ENCODE data around the gene RAMP2.

RAMP2 gene

GRCh38 chr17:42796066-42796758 is 35.2 kb downstream of the RAMP2 start:
- DNase-seq = no peak

GRCh38 chr17:42797067-42798007 is 36.3 kb downstream of the RAMP2 start:
- no peak for DNase-seq

- no peak for DNase-seq
Observed at GRCh38 chr17:42798011-42798382, 37.0 kb downstream of the RAMP2 start.

- DNase-seq = peak; percentile 63
Observed at GRCh38 chr17:42798383-42799380, 37.7 kb downstream of the RAMP2 start, which contains the start of the genes CNTD1 and COA3. Gene CNTD1 (plus strand): TSS chr17:42798861. CDS start chr17:42799068, 207 bp downstream. Gene COA3 (minus strand): TSS chr17:42798704. CDS start chr17:42798681, 23 bp downstream.

- no peak for DNase-seq
Observed at GRCh38 chr17:42803074-42803883, 42.3 kb downstream of the RAMP2 start.

- no peak for DNase-seq
Observed at GRCh38 chr17:42804918-42805367, 43.9 kb downstream of the RAMP2 start.

- no peak for DNase-seq
Observed at GRCh38 chr17:42806249-42806648, 45.2 kb downstream of the RAMP2 start.

- no peak for DNase-seq
Observed at GRCh38 chr17:42809250-42809649, 48.2 kb downstream of the RAMP2 start.
